ENCODE measurements around the gene RGS17. TPM values are rescaled to one million over a fixed set of nuclear protein-coding genes. Genes with fewer than 3 reads are reported as not detected.
"Not testable (repeated sequence)": the region's sequence is repeated elsewhere in the genome, so short reads cannot be mapped to it uniquely, and the experiment has no call there.

Gene RGS17
- total RNA-seq, 1 donor from 2014 or later = 0.26 TPM

- Histone ChIP-seq H3K4me1 (no peaks in the 10 kb centered on the region), H3K27me3 (peaks cover 2% of the 10 kb centered on the region), H3K27ac (no peak overlapping the region), H3K9me3 (no peaks in the 10 kb centered on the region), H3K36me3 (no peaks in the 10 kb centered on the region), H3K4me3 (no peak overlapping the region)
- TF ChIP-seq CTCF (IDR thresholded peaks at IDR 0.05) = no peak
- DNase-seq (no peak), ATAC-seq (no peak)
- intact Hi-C loops (cut with DNase I) = no loop called here
Measured at GRCh38 chr6:153121311-153121710, 9.8 kb downstream of the RGS17 start.

GRCh38 chr6:153117986-153118879, 12.8 kb downstream of the RGS17 start:
- Histone ChIP-seq H3K27me3 (no peaks in the 10 kb centered on the region), H3K9me3 (peaks cover 2% of the 10 kb centered on the region), H3K4me3 (no peak overlapping the region), H3K27ac (no peak overlapping the region), H3K36me3 (no peaks in the 10 kb centered on the region), H3K4me1 (no peaks in the 10 kb centered on the region)
- no peak for TF ChIP-seq CTCF (IDR thresholded peaks at IDR 0.05)
- intact Hi-C loops (cut with DNase I) = no loop called here
- ATAC-seq (no peak), DNase-seq (no peak)

GRCh38 chr6:153111082-153111481, 20.0 kb downstream of the RGS17 start:
- DNase-seq; H3K36me3 ChIP-seq; intact Hi-C loops (cut with DNase I); H3K27ac ChIP-seq; H3K9me3 ChIP-seq; H3K4me3 ChIP-seq; H3K4me1 ChIP-seq; ATAC-seq; H3K27me3 ChIP-seq: not testable (repeated sequence)

- ATAC-seq; H3K4me3 ChIP-seq; intact Hi-C loops (cut with DNase I); DNase-seq; H3K9me3 ChIP-seq; H3K27me3 ChIP-seq; H3K4me1 ChIP-seq; H3K36me3 ChIP-seq; H3K27ac ChIP-seq: not testable (repeated sequence)
Measured at GRCh38 chr6:153110612-153111011, 20.5 kb downstream of the RGS17 start.

GRCh38 chr6:153108315-153108714, 22.8 kb downstream of the RGS17 start:
- Histone ChIP-seq H3K36me3 (no peaks in the 10 kb centered on the region), H3K4me3 (no peak overlapping the region), H3K4me1 (no peaks in the 10 kb centered on the region), H3K9me3 (peaks cover 4% of the 10 kb centered on the region), H3K27me3 (no peaks in the 10 kb centered on the region), H3K27ac (no peak overlapping the region)
- DNase-seq = no peak
- no peak for TF ChIP-seq CTCF (IDR thresholded peaks at IDR 0.05)
- intact Hi-C loops (cut with DNase I) = no loop called here
- ATAC-seq = no peak

- TF ChIP-seq CTCF (IDR thresholded peaks at IDR 0.05) = no peak
- H3K9me3 ChIP-seq = no peaks in the 10 kb centered on the region
- no peaks in the 10 kb centered on the region for H3K4me1 ChIP-seq
- DNase-seq (no peak), ATAC-seq (no peak)
- H3K27ac ChIP-seq = no peak overlapping the region
- H3K27me3 ChIP-seq = no peaks in the 10 kb centered on the region
- H3K4me3 ChIP-seq = no peak overlapping the region
- H3K36me3 ChIP-seq = no peaks in the 10 kb centered on the region
- intact Hi-C loops (cut with DNase I) = no loop called here
Measured at GRCh38 chr6:153106021-153106420, 25.1 kb downstream of the RGS17 start.
